Endothelial cell of umbilical vein (primary cell): ENCODE data around the gene USF2. TPM values are rescaled to one million over a fixed set of nuclear protein-coding genes. Genes with fewer than 3 reads are reported as not detected.

Experiments
- BruUV-seq: library from RNA; stranded (reverse); fragments of 400-500 nt; replicated peaks from 2 replicates; lab custom pipeline; 2021; lab: Mats Ljungman, UMichigan
- CTCF ChIA-PET: fragments of 300-600, 350-600 bp; sonication (Branson Sonifier 250); formaldehyde crosslinking; loops from one replicate; lab custom pipeline; 2021; ENCODE audit warnings: antibody characterized with exemption, inconsistent platforms; lab: Charles Lee
- POLR2A ChIA-PET: fragments of 300-600, 350-600 bp; sonication (Branson Sonifier 250); formaldehyde crosslinking; loops from one replicate; lab custom pipeline; 2021; ENCODE audit warnings: antibody characterized with exemption, inconsistent platforms; lab: Charles Lee
- DNase-seq: peaks from one replicate; pipeline ENCODE4 v3.0.0-alpha.2; 2011; ENCODE audit warnings: low read depth, low spot score
- FAIRE-seq: peaks from 2 replicates; lab custom pipeline; 2011; peaks lifted over from hg19 to GRCh38; lab: Jason Lieb, UNC
- H2AFZ ChIP-seq: 2 replicates; pipeline ENCODE4 v1.6.0; 2012; ENCODE audit warnings: low read depth, low read length, control low read depth, inconsistent platforms
- H3K27ac ChIP-seq: 2 replicates; pipeline ENCODE4 v1.5.1; 2011; ENCODE audit warnings: low read depth, mild to moderate bottlenecking, control low read depth, low read length, moderate library complexity; ENCODE audit not compliant: insufficient read depth
- H3K27me3 ChIP-seq, 2 experiments: 2 replicates each; pipeline versions ENCODE4 v1.6.0 to v1.6.1; 2011; ENCODE audit warnings: low read length in 2 of 2, mixed read lengths in 1 of 2; ENCODE audit not compliant: control insufficient read depth in 2 of 2, insufficient read depth in 2 of 2
- H3K36me3 ChIP-seq, 2 experiments: 2 replicates in 1 of 2; 3 replicates in 1 of 2; pipeline ENCODE4 v1.5.1; 2011; ENCODE audit warnings: low read length in 2 of 2, mild to moderate bottlenecking in 1 of 2, moderate library complexity in 1 of 2; ENCODE audit not compliant: control insufficient read depth in 2 of 2, insufficient read depth in 2 of 2; ENCODE audit errors: extremely low read depth in 1 of 2
- H3K4me1 ChIP-seq: 3 replicates; pipeline ENCODE4 v1.5.1; 2011; ENCODE audit warnings: mild to moderate bottlenecking, low read length; ENCODE audit not compliant: control insufficient read depth, insufficient read depth; ENCODE audit errors: extremely low read depth
- H3K4me2 ChIP-seq: 2 replicates; pipeline ENCODE4 v1.6.1; 2011; ENCODE audit warnings: low read length, control low read depth, mixed read lengths; ENCODE audit not compliant: insufficient read depth
- H3K4me3 ChIP-seq, 3 experiments: fragments of 200-600 bp in 1 of 3; sonication (generic), shearing (Covaris generic) in 1 of 3; replicated peaks in 1 of 3; 2 replicates each; pipeline ENCODE4 v1.5.1; 2011 to 2016; ENCODE audit warnings: control low read depth in 3 of 3, low read length in 3 of 3, mild to moderate bottlenecking in 2 of 3, inconsistent platforms in 1 of 3, low read depth in 1 of 3, moderate library complexity in 1 of 3; ENCODE audit not compliant: insufficient read depth in 1 of 3
- H3K79me2 ChIP-seq: 2 replicates; pipeline ENCODE4 v1.6.0; 2012; ENCODE audit warnings: low read length, inconsistent platforms; ENCODE audit not compliant: control insufficient read depth, insufficient read depth
- H3K9ac ChIP-seq: replicated peaks from 2 replicates; pipeline ENCODE3; 2011; ENCODE audit warnings: low read length, control low read depth; ENCODE audit not compliant: insufficient read depth; ENCODE audit errors: extremely low read depth
- H3K9me1 ChIP-seq: replicated peaks from 3 replicates; pipeline ENCODE4 v1.6.0; 2011; ENCODE audit warnings: mild to moderate bottlenecking, low read length; ENCODE audit not compliant: control insufficient read depth, insufficient read depth; ENCODE audit errors: extremely low read depth
- H3K9me3 ChIP-seq: replicated peaks from 2 replicates; pipeline ENCODE4 v1.5.1; 2012; ENCODE audit warnings: low read length, inconsistent platforms; ENCODE audit not compliant: control insufficient read depth, insufficient read depth
- H4K20me1 ChIP-seq: replicated peaks from 2 replicates; pipeline ENCODE3; 2011; ENCODE audit warnings: mild to moderate bottlenecking, low read length; ENCODE audit not compliant: control insufficient read depth, insufficient read depth; ENCODE audit errors: extremely low read depth
- FOS ChIP-seq: IDR thresholded peaks from 2 replicates; pipeline ENCODE4 v1.6.1; 2011; ENCODE audit warnings: mild to moderate bottlenecking, low read length, moderate library complexity, borderline replicate concordance; ENCODE audit not compliant: insufficient read depth
- GATA2 ChIP-seq: IDR thresholded peaks from 2 replicates; pipeline ENCODE4 v1.7.0; 2011; ENCODE audit warnings: low read depth, mild to moderate bottlenecking, moderate library complexity, mixed read lengths, low read length; ENCODE audit not compliant: insufficient read length, insufficient read depth
- MYC ChIP-seq: IDR thresholded peaks from one replicate; pipeline ENCODE4 v1.6.1; 2011; ENCODE audit warnings: mild to moderate bottlenecking, low read depth, low read length
- POLR2A ChIP-seq: IDR thresholded peaks from 2 replicates; pipeline ENCODE4 v1.6.1; 2012; ENCODE audit warnings: low read depth, mild to moderate bottlenecking, control low read depth, low read length
- POLR2AphosphoS5 ChIP-seq: IDR thresholded peaks from 2 replicates; pipeline ENCODE4 v1.6.1; 2012; ENCODE audit warnings: low read depth, mild to moderate bottlenecking, control low read depth, low read length, moderate library complexity; ENCODE audit not compliant: insufficient read depth
- dilution Hi-C: fragments of 300-500 bp; cut with MboI; formaldehyde crosslinking; loops from one replicate; pipeline ENCODE4 v1.15.0; 2019; ENCODE audit warnings: low sequenced_read_pairs; ENCODE audit not compliant: extremely low pct_ligation_motif_present
- intact Hi-C: fragments of 100-400 bp; cut with micrococcal nuclease; formaldehyde crosslinking; loops from one replicate; pipeline ENCODE4 v1.10.0; 2022
- polyA plus RNA-seq, 4 experiments: library from polyadenylated mRNA; depleted of rRNA in 3 of 4; stranded (reverse) in 3 of 4; unstranded in 1 of 4; fragments of >200 nt; gene quantifications; 2 replicates each; pipeline versions ENCODE4 v1.2.1 to v1.2.3, GENCODE V29; 2011 to 2012; ENCODE audit warnings: missing spikeins in 1 of 4
- total RNA-seq: library from RNA; stranded (reverse); gene quantifications from 2 replicates; pipeline ENCODE4 v1.2.3, GENCODE V29; 2021

USF2 gene
- total and polyA plus RNA-seq, 2 donors (not counting 3 experiments of a cell fraction or from before 2014, with no cell fraction given) = 75.0 to 76.8 TPM

- Histone ChIP-seq H3K4me3 (no peak overlapping the region), H3K36me3 (no peaks in the 10 kb centered on the region), H3K27me3 (no peaks in the 10 kb centered on the region), H3K9me1 (no peaks in the 10 kb centered on the region), H3K9me3 (no peaks in the 10 kb centered on the region), H4K20me1 (no peaks in the 10 kb centered on the region), H3K27ac (no peak overlapping the region), H3K4me2 (no peak overlapping the region), H2AFZ (no peak overlapping the region), H3K79me2 (no peaks in the 10 kb centered on the region), H3K4me1 (no peaks in the 10 kb centered on the region), H3K9ac (no peak overlapping the region)
- no peak for DNase-seq
- CTCF ChIA-PET = no interaction called here
- POLR2A ChIA-PET = no interaction called here
- dilution Hi-C loops = no loop called here
- no peak for TF ChIP-seq MYC
- TF ChIP-seq POLR2A = no peak
- no peak for TF ChIP-seq GATA2
- no peak for TF ChIP-seq POLR2AphosphoS5
- FAIRE-seq = no peak
- intact Hi-C loops = no loop called here
- BruUV-seq = no TSS peak
Observed at GRCh38 chr19:35310331-35310730, 41.6 kb downstream of the USF2 start.

DNA sequence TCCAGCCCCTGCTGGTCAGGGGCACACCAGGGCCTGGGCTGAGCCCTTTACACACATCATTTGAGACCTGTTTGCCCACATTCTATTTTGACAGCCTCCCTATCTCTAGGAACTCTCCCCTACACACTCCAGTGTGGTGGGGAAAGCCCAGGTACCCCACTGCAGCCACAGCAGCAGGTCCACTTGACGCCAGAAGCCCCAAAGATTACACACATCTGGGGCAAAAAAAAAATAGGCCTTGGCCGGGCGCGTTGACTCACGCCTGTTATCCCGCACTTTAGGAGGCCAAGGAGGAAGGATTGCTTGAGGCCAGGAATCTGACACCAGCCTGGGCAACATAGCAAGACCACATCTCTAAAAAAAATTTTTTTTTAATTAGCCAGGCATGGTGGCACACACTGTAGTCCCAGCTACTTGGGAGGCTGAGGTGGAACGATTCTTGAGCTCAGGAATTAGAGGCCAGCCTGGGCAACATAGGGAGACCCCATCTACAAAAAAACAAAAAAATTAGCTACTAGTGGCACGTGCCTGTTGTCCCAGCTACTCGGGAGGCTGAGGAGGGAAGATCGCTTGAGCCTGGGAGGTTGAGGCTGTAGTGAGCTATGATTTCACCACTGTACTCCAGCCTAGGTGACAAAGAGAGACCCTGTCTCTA lies 42.2 kb downstream of the USF2 start:
- Histone ChIP-seq H3K9ac (no peak overlapping the region), H3K4me1 (no peaks in the 10 kb centered on the region), H3K9me1 (no peaks in the 10 kb centered on the region), H3K9me3 (no peaks in the 10 kb centered on the region), H3K36me3 (no peaks in the 10 kb centered on the region), H2AFZ (no peak overlapping the region), H4K20me1 (no peaks in the 10 kb centered on the region), H3K27ac (no peak overlapping the region), H3K4me2 (no peak overlapping the region), H3K27me3 (no peaks in the 10 kb centered on the region), H3K4me3 (no peak overlapping the region), H3K79me2 (no peaks in the 10 kb centered on the region)
- FAIRE-seq (no peak), DNase-seq (no peak)
- BruUV-seq = no TSS peak
- dilution Hi-C loops = no loop called here
- TF ChIP-seq GATA2 (no peak), FOS (no peak)
- intact Hi-C loops = no loop called here
- ChIA-PET CTCF (no interaction called here), POLR2A (no interaction called here)
